H9 (cell line): ENCODE data around the gene GARNL3. TPM values are rescaled to one million over a fixed set of nuclear protein-coding genes. Genes with fewer than 3 reads are reported as not detected.

Experiments used
- DNase-seq: peaks from one replicate; pipeline ENCODE4 v3.0.0-alpha.2; 2017
- H2AFZ ChIP-seq: one replicate; pipeline ENCODE4 v1.6.1; 2013; ENCODE audit warnings: mild to moderate bottlenecking, low read length, control low read depth, moderate library complexity
- H2AK5ac ChIP-seq: 2 replicates; pipeline ENCODE4 v1.6.1; 2013; ENCODE audit warnings: low read length, control low read depth, mixed read lengths; ENCODE audit not compliant: insufficient read length
- H2BK120ac ChIP-seq: one replicate; pipeline ENCODE4 v1.6.1; 2013; ENCODE audit warnings: low read depth, mild to moderate bottlenecking, low read length, control low read depth, inconsistent platforms; ENCODE audit not compliant: poor library complexity, severe bottlenecking
- H2BK12ac ChIP-seq: 2 replicates; pipeline ENCODE4 v1.6.1; 2013; ENCODE audit warnings: low read length, control low read depth, mixed read lengths, low read depth; ENCODE audit not compliant: insufficient read length
- H2BK15ac ChIP-seq: 2 replicates; pipeline ENCODE4 v1.6.1; 2013; ENCODE audit warnings: low read depth, low read length, control low read depth
- H2BK20ac ChIP-seq: one replicate; pipeline ENCODE4 v1.6.1; 2013; ENCODE audit warnings: low read depth, mild to moderate bottlenecking, low read length, control low read depth, inconsistent platforms; ENCODE audit not compliant: poor library complexity, severe bottlenecking
- H2BK5ac ChIP-seq: 2 replicates; pipeline ENCODE4 v1.6.1; 2013; ENCODE audit warnings: low read length, control low read depth, mixed read lengths; ENCODE audit not compliant: insufficient read length
- H3K14ac ChIP-seq: 2 replicates; pipeline ENCODE4 v1.6.1; 2013; ENCODE audit warnings: low read length, control low read depth; ENCODE audit not compliant: insufficient read depth
- H3K18ac ChIP-seq: 2 replicates; pipeline ENCODE4 v1.6.1; 2013; ENCODE audit warnings: low read depth, mild to moderate bottlenecking, mixed read lengths, low read length, control low read depth; ENCODE audit not compliant: insufficient read length
- H3K23ac ChIP-seq: 2 replicates; pipeline ENCODE4 v1.6.1; 2013; ENCODE audit warnings: low read length, control low read depth, mixed read lengths, low read depth; ENCODE audit not compliant: insufficient read length
- H3K23me2 ChIP-seq: 2 replicates; pipeline ENCODE4 v1.6.1; 2013; ENCODE audit warnings: low read depth, mild to moderate bottlenecking, mixed read lengths, low read length, control low read depth; ENCODE audit not compliant: insufficient read length, poor library complexity, severe bottlenecking
- H3K27ac ChIP-seq: 2 replicates; pipeline ENCODE4 v1.5.1; 2013; ENCODE audit warnings: low read length, control low read depth, mixed read lengths, low read depth; ENCODE audit not compliant: insufficient read length
- H3K27me3 ChIP-seq: 2 replicates; pipeline ENCODE4 v1.6.1; 2013; ENCODE audit warnings: low read length, control low read depth, inconsistent platforms; ENCODE audit not compliant: insufficient read depth
- H3K4ac ChIP-seq: 2 replicates; pipeline ENCODE4 v1.6.1; 2013; ENCODE audit warnings: low read depth, mild to moderate bottlenecking, control low read depth, inconsistent platforms, low read length, moderate library complexity
- H3K4me1 ChIP-seq: 2 replicates; pipeline ENCODE4 v1.6.1; 2013; ENCODE audit warnings: low read length, control low read depth, inconsistent platforms; ENCODE audit not compliant: insufficient read depth
- H3K4me2 ChIP-seq: 2 replicates; pipeline ENCODE4 v1.6.1; 2013; ENCODE audit warnings: low read length, control low read depth, mixed read lengths; ENCODE audit not compliant: insufficient read length, insufficient read depth
- H3K56ac ChIP-seq: 2 replicates; pipeline ENCODE4 v1.6.1; 2013; ENCODE audit warnings: low read depth, mild to moderate bottlenecking, mixed read lengths, low read length, control low read depth; ENCODE audit not compliant: insufficient read length
- H3K79me1 ChIP-seq: 2 replicates; pipeline ENCODE4 v1.6.1; 2013; ENCODE audit warnings: low read depth, mild to moderate bottlenecking, moderate library complexity, low read length, control low read depth, inconsistent platforms; ENCODE audit not compliant: insufficient read depth, poor library complexity, severe bottlenecking
- H3K79me2 ChIP-seq: 2 replicates; pipeline ENCODE4 v1.6.1; 2013; ENCODE audit warnings: low read length, control low read depth, inconsistent platforms; ENCODE audit not compliant: insufficient read depth
- H3K9ac ChIP-seq: 2 replicates; pipeline ENCODE4 v1.6.1; 2013; ENCODE audit warnings: low read length, control low read depth, mixed read lengths; ENCODE audit not compliant: insufficient read length; ENCODE audit errors: extremely low read depth
- H3K9me3 ChIP-seq: one replicate; pipeline ENCODE4 v1.6.1; 2013; ENCODE audit warnings: low read depth, low read length, inconsistent platforms; ENCODE audit not compliant: control insufficient read depth
- H3T11ph ChIP-seq: one replicate; pipeline ENCODE4 v1.6.1; 2013; ENCODE audit warnings: mild to moderate bottlenecking, low read length, control low read depth, inconsistent platforms
- H4K20me1 ChIP-seq: one replicate; pipeline ENCODE4 v1.6.1; 2013; ENCODE audit not compliant: control insufficient read depth, insufficient read length, insufficient read depth
- H4K5ac ChIP-seq: 2 replicates; pipeline ENCODE4 v1.6.1; 2013; ENCODE audit warnings: low read depth, mild to moderate bottlenecking, mixed read lengths, low read length, control low read depth; ENCODE audit not compliant: insufficient read length
- H4K8ac ChIP-seq: replicated peaks from 2 replicates; pipeline ENCODE4 v1.6.1; 2013; ENCODE audit warnings: low read length, control low read depth, mixed read lengths, low read depth; ENCODE audit not compliant: insufficient read length
- H4K91ac ChIP-seq: 2 replicates; pipeline ENCODE4 v1.6.1; 2013; ENCODE audit warnings: low read depth, mild to moderate bottlenecking, moderate library complexity, mixed read lengths, low read length, control low read depth; ENCODE audit not compliant: insufficient read length
- H3K27ac Mint-ChIP-seq, 3 experiments: 2 replicates in 2 of 3; 3 replicates in 1 of 3; pipeline ENCODE4 v1.8.0; 2020 to 2021; ENCODE audit warnings: mixed read lengths in 3 of 3, mild to moderate bottlenecking in 1 of 3, moderate library complexity in 1 of 3
- H3K27me3 Mint-ChIP-seq: 2 replicates; pipeline ENCODE4 v1.8.0; 2021; ENCODE audit warnings: low read depth, mild to moderate bottlenecking, moderate library complexity, mixed read lengths
- H3K36me3 Mint-ChIP-seq, 3 experiments: 2 replicates in 2 of 3; 3 replicates in 1 of 3; pipeline ENCODE4 v1.8.0; 2020 to 2021; ENCODE audit warnings: low read depth in 3 of 3, mixed read lengths in 3 of 3; ENCODE audit not compliant: insufficient read depth in 1 of 3
- H3K4me1 Mint-ChIP-seq, 2 experiments: 2 replicates each; pipeline ENCODE4 v1.8.0; 2020; ENCODE audit warnings: mixed read lengths in 2 of 2
- H3K4me3 Mint-ChIP-seq, 2 experiments: 2 replicates in 1 of 2; 3 replicates in 1 of 2; pipeline ENCODE4 v1.8.0; 2020 to 2021; ENCODE audit warnings: mild to moderate bottlenecking in 2 of 2, mixed read lengths in 2 of 2, moderate library complexity in 1 of 2
- H3K9me3 Mint-ChIP-seq, 2 experiments: 2 replicates in 1 of 2; 3 replicates in 1 of 2; pipeline ENCODE4 v1.8.0; 2020; ENCODE audit warnings: mild to moderate bottlenecking in 2 of 2, mixed read lengths in 2 of 2, moderate library complexity in 1 of 2
- WGBS: extraction: QIAGEN DNeasy Blood & Tissue Kit; methylation state at CpG from one replicate; pipeline ENCODE4 v1.1.7; 2013; ENCODE audit warnings: missing lambda C conversion rate, low lambda C conversion rate, mixed read lengths; ENCODE audit not compliant: insufficient read length; ENCODE audit errors: extremely low coverage; 5-methylcytosine and 5-hydroxymethylcytosine counted together
- total RNA-seq: library from RNA; stranded (reverse); gene quantifications from 2 replicates; pipeline ENCODE4 v1.2.1, GENCODE V29; 2021
- TF ChIP-seq, protein P1 (sequence below): fragments of 200-600 bp; sonication (generic); conservative IDR thresholded peaks from 3 replicates; pipeline ENCODE4 v1.8.0; 2021; ENCODE audit warnings: antibody characterized with exemption, mild to moderate bottlenecking

The GARNL3 gene
- total RNA-seq, 1 experiment from 2014 or later = 8.7 TPM

- Histone ChIP-seq H3K56ac (no peak overlapping the region), H2BK15ac (no peak overlapping the region), H2BK12ac (no peak overlapping the region), H4K5ac (no peak overlapping the region), H2BK5ac (no peak overlapping the region), H2BK20ac (no peak overlapping the region), H3K14ac (no peak overlapping the region), H3K27me3 (0 out of 2 replicates have a peak, but pooled peaks cover 2% of the 10 kb centered on the region), H3K23me2 (no peaks in the 10 kb centered on the region), H2BK120ac (no peak overlapping the region), H3K4ac (no peak overlapping the region), H4K91ac (no peak overlapping the region), H3K4me1 (no peaks in the 10 kb centered on the region; the same call in 1 of the 2 replicates), H4K20me1 (no peaks in the 10 kb centered on the region), H2AK5ac (no peak overlapping the region), H3K9me3 (no peaks in the 10 kb centered on the region), H3T11ph (no peak overlapping the region), H2AFZ (no peak overlapping the region), H3K23ac (no peak overlapping the region), H3K27ac (no peak overlapping the region), H3K18ac (no peak overlapping the region), H3K4me2 (no peak overlapping the region), H3K79me2 (no peaks in the 10 kb centered on the region), H3K79me1 (no peaks in the 10 kb centered on the region), H4K8ac (no peak overlapping the region), H3K9ac (no peak overlapping the region)
- no peaks in the 10 kb centered on the region for H3K9me3 Mint-ChIP-seq
- DNase-seq = no peak
- H3K36me3 Mint-ChIP-seq = no peaks in the 10 kb centered on the region; a peak in 1 of 7 replicates
- H3K4me1 Mint-ChIP-seq = peaks cover 10 to 16% of the 10 kb centered on the region in 2 experiments
- no peak overlapping the region for H3K4me3 Mint-ChIP-seq
- no peak overlapping the region for H3K27ac Mint-ChIP-seq
- peaks cover 15% of the 10 kb centered on the region; the same call in 1 of the 2 replicates for H3K27me3 Mint-ChIP-seq
- no CpG with 5 or more reads among the region's 4 CpGs for WGBS
- TF ChIP-seq, protein P1, sequence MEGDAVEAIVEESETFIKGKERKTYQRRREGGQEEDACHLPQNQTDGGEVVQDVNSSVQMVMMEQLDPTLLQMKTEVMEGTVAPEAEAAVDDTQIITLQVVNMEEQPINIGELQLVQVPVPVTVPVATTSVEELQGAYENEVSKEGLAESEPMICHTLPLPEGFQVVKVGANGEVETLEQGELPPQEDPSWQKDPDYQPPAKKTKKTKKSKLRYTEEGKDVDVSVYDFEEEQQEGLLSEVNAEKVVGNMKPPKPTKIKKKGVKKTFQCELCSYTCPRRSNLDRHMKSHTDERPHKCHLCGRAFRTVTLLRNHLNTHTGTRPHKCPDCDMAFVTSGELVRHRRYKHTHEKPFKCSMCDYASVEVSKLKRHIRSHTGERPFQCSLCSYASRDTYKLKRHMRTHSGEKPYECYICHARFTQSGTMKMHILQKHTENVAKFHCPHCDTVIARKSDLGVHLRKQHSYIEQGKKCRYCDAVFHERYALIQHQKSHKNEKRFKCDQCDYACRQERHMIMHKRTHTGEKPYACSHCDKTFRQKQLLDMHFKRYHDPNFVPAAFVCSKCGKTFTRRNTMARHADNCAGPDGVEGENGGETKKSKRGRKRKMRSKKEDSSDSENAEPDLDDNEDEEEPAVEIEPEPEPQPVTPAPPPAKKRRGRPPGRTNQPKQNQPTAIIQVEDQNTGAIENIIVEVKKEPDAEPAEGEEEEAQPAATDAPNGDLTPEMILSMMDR = no peak
These were observed 121.7 kb downstream of the GARNL3 start for GRCh38 chr9:127386249-127386648.
